Sigmoid colon (tissue), 7 donors: ENCODE measurements around the gene ADIPOR1. TPM values are rescaled to one million over a fixed set of nuclear protein-coding genes. Genes with fewer than 3 reads are reported as not detected.

Source experiments
- DNase-seq: peaks from one replicate; pipeline ENCODE4 v3.0.0-alpha.2; 2019
- H3K27ac ChIP-seq, 4 donors: fragments of 200-600 bp; sonication (generic); one replicate each; pipeline ENCODE4 v1.5.1; 2016 to 2019; ENCODE audit warnings: mild to moderate bottlenecking in 1 of 4
- H3K27me3 ChIP-seq, 3 donors: fragments of 200-600 bp; sonication (generic); one replicate each; pipeline ENCODE4 v1.5.1; 2019; ENCODE audit warnings: mild to moderate bottlenecking in 1 of 3
- H3K36me3 ChIP-seq, 4 donors: fragments of 200-600 bp; sonication (generic); one replicate each; pipeline ENCODE4 v1.5.1; 2016 to 2019
- H3K4me1 ChIP-seq, 4 donors: fragments of 200-600 bp; sonication (generic); one replicate each; pipeline ENCODE4 v1.5.1; 2017 to 2019
- H3K4me3 ChIP-seq, 4 donors: fragments of 200-600 bp; sonication (generic); one replicate each; pipeline ENCODE4 v1.5.1; 2017 to 2019; ENCODE audit warnings: mild to moderate bottlenecking in 2 of 4, moderate library complexity in 1 of 4
- H3K9me3 ChIP-seq, 4 donors: fragments of 200-600 bp in 3 of 4; sonication (generic) in 3 of 4; one replicate each; pipeline versions ENCODE4 v1.5.1 to v1.6.1; 2013 to 2019
- CTCF ChIP-seq, 4 experiments: fragments of 450-650 bp in 3 of 4; fragments of 200-600 bp in 1 of 4; IDR thresholded peaks; one replicate each; pipeline ENCODE4 v1.5.1; 2016 to 2019; ENCODE audit warnings: antibody characterized with exemption in 4 of 4, mild to moderate bottlenecking in 3 of 4, moderate library complexity in 2 of 4
- EP300 ChIP-seq, 4 donors: sonication (generic); formaldehyde crosslinking; IDR thresholded peaks; one replicate each; pipeline ENCODE4 v1.6.1; 2017; ENCODE audit warnings: antibody characterized with exemption in 4 of 4
- POLR2A ChIP-seq, 2 donors: fragments of 450-650 bp; IDR thresholded peaks; one replicate each; pipeline ENCODE4 v1.6.1; 2016; ENCODE audit warnings: antibody characterized with exemption in 2 of 2, mild to moderate bottlenecking in 2 of 2, moderate library complexity in 2 of 2
- POLR2AphosphoS5 ChIP-seq, 4 donors: sonication (generic); formaldehyde crosslinking; IDR thresholded peaks; one replicate each; pipeline ENCODE4 v1.6.1; 2017; ENCODE audit warnings: antibody characterized with exemption in 4 of 4
- WGBS, 2 donors: extraction: QIAGEN DNeasy Blood & Tissue Kit; methylation state at CpG; one replicate each; pipeline ENCODE4 v1.1.7; 2013; 5-methylcytosine and 5-hydroxymethylcytosine counted together
- intact Hi-C: fragments of 100-400 bp; cut with DNase I; formaldehyde crosslinking; loops from one replicate; pipeline ENCODE4 v1.15.1; 2023
- polyA plus RNA-seq, 3 donors: library from polyadenylated mRNA; stranded (reverse); fragments of 200-250 nt; gene quantifications; one replicate each; pipeline ENCODE4 v1.2.3, GENCODE V29; 2013
- total RNA-seq, 4 donors: library from RNA; depleted of rRNA; stranded (reverse); fragments of >200 nt; gene quantifications; one replicate each; pipeline ENCODE4 v1.1.0, GENCODE V29; 2016
- donor health status: healthy with polysubstance abuse.
- donor health status: Bipolar disorder and iron deficiency.
- donor health status: healthy.

ADIPOR1 gene
- total and polyA plus RNA-seq, 7 donors, result 54.4 to 82.9 (median 69.2) TPM

GRCh38 chr1:202972046-202972445 is 13.9 kb upstream of the ADIPOR1 start:
- Histone ChIP-seq H3K36me3 (no peaks in the 10 kb centered on the region), H3K4me1 (peaks cover 0 to 18% (median 4%) of the 10 kb centered on the region in 4 donors), H3K27ac (no peak overlapping the region), H3K4me3 (no peak overlapping the region), H3K27me3 (no peaks in the 10 kb centered on the region), H3K9me3 (no peaks in the 10 kb centered on the region)
- TF ChIP-seq CTCF (IDR thresholded peaks at IDR 0.05) (no peak), POLR2A (IDR thresholded peaks at IDR 0.05) (no peak), EP300 (IDR thresholded peaks at IDR 0.05) (no peak), POLR2AphosphoS5 (IDR thresholded peaks at IDR 0.05) (no peak)
- WGBS, 2 donors, result 68 to 71% methylated on average over 4 of the region's 4 CpGs
- intact Hi-C loops, result no loop called here
- DNase-seq, result no peak

DNA sequence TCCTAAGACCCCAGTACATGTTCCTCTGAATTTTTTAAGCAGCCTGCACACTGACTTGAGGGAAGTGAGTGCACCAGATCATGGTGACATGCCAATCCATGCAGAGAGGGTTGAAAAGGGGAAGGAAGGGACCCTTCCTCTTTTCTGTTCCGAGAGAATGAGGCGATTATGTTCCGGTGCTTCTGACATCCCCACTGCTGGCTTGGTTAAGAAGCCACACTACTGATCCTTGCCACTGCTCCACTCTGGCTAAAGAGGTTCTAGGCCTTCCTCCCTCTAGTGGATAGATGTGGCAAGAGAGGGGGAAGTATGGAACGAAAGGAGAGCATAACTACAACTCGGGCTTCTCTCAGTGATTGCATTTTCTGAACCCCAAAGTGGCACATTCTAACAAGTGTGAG is 10.8 kb upstream of the ADIPOR1 start:
- peak overlapping the region in 1 of 4 donors; percentile 96 for H3K27ac ChIP-seq
- peak; percentile 74 for DNase-seq
- no peaks in the 10 kb centered on the region for H3K27me3 ChIP-seq
- H3K4me1 ChIP-seq, result peaks cover 0 to 29% (median 16%) of the 10 kb centered on the region in 4 donors
- H3K36me3 ChIP-seq, result peaks cover 0 to 9% (median 0%) of the 10 kb centered on the region in 4 donors
- TF ChIP-seq POLR2A (IDR thresholded peaks at IDR 0.05), result no peak
- TF ChIP-seq CTCF (IDR thresholded peaks at IDR 0.05), result peak; percentile 31 to 52 (median 35)
- TF ChIP-seq EP300 (IDR thresholded peaks at IDR 0.05), result no peak
- peak in 2 of 4 donors; percentile 20 to 29 for TF ChIP-seq POLR2AphosphoS5 (IDR thresholded peaks at IDR 0.05)
- H3K9me3 ChIP-seq, result no peaks in the 10 kb centered on the region
- H3K4me3 ChIP-seq, result no peak overlapping the region
- intact Hi-C loops, result loop anchor here (2.0 kb wide), 1 partner anchor 38 kb away; the partner anchor contains the start of gene TMEM183A
- WGBS, 2 donors, result 14 to 21% methylated on average over 5 of the region's 5 CpGs

DNA sequence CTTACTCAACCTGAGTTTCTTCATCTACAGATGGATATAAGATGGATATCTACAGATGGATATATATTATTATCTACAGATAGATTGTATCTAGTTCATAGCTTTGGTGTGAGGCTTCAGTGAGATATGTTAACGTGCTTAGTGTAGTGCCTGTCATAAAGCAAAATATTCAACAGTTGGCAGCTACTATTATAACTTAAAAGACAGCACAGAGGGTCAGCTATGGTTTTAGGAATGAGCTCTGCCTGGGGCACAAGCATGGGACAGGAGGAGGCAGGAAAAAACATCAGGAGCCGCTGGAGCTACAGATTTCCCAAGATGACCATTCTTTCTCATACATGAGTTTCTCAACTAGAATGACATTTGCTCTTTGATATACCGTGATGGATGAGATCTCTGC is 10.2 kb upstream of the ADIPOR1 start:
- DNase-seq, result no peak
- H3K27ac ChIP-seq, result peak overlapping the region; percentile 87 to 96 (median 92)
- peaks cover 0 to 29% (median 16%) of the 10 kb centered on the region in 4 donors for H3K4me1 ChIP-seq
- no peaks in the 10 kb centered on the region for H3K9me3 ChIP-seq
- no peaks in the 10 kb centered on the region for H3K27me3 ChIP-seq
- peak overlapping the region in 2 of 4 donors; percentile 90 to 97 for H3K4me3 ChIP-seq
- no peak for TF ChIP-seq EP300 (IDR thresholded peaks at IDR 0.05)
- TF ChIP-seq CTCF (IDR thresholded peaks at IDR 0.05), result no peak
- no peak for TF ChIP-seq POLR2A (IDR thresholded peaks at IDR 0.05)
- no peak for TF ChIP-seq POLR2AphosphoS5 (IDR thresholded peaks at IDR 0.05)
- H3K36me3 ChIP-seq, result peaks cover 0 to 14% (median 2%) of the 10 kb centered on the region in 4 donors
- intact Hi-C loops, result loop anchor here (2.0 kb wide), 1 partner anchor 38 kb away; the partner anchor contains the start of gene TMEM183A
- WGBS, 2 donors, result 57% methylated on average over 3 of the region's 3 CpGs

- H3K36me3 ChIP-seq, result peaks cover 0 to 20% (median 4%) of the 10 kb centered on the region in 4 donors
- peak overlapping the region; percentile 69 to 97 (median 83) for H3K4me3 ChIP-seq
- DNase-seq, result no peak
- TF ChIP-seq EP300 (IDR thresholded peaks at IDR 0.05) (no peak), CTCF (IDR thresholded peaks at IDR 0.05) (no peak), POLR2AphosphoS5 (IDR thresholded peaks at IDR 0.05) (no peak), POLR2A (IDR thresholded peaks at IDR 0.05) (no peak)
- intact Hi-C loops, result loop anchor here (2.0 kb wide), 1 partner anchor 39 kb away; the partner anchor contains the start of gene TMEM183A
- WGBS, 2 donors, result 3 to 5% methylated on average over 21 of the region's 21 CpGs
- H3K9me3 ChIP-seq, result no peaks in the 10 kb centered on the region
- peaks cover 0 to 29% (median 16%) of the 10 kb centered on the region in 4 donors for H3K4me1 ChIP-seq
- H3K27ac ChIP-seq, result peak overlapping the region; percentile 87 to 96 (median 92)
- no peaks in the 10 kb centered on the region for H3K27me3 ChIP-seq
Measured at GRCh38 chr1:202967684-202968281, 9.7 kb upstream of the ADIPOR1 start.
